Keratinocyte (primary cell): ENCODE results near the gene TRIM65. TPM values are rescaled to one million over a fixed set of nuclear protein-coding genes. Genes with fewer than 3 reads are reported as not detected.

ENCODE experiments used
- DNase-seq: peaks from one replicate; pipeline ENCODE4 v3.0.0-alpha.2; 2011; ENCODE audit warnings: low read depth, missing footprints, low spot score
- FAIRE-seq: peaks from 2 replicates; lab custom pipeline; 2011; peaks lifted over from hg19 to GRCh38; lab: Jason Lieb, UNC
- H2AFZ ChIP-seq: 2 replicates; pipeline ENCODE4 v1.6.0; 2012; ENCODE audit warnings: low read length, control low read depth, inconsistent platforms; ENCODE audit not compliant: control insufficient read depth
- H3K27ac ChIP-seq: 2 replicates; pipeline ENCODE4 v1.5.1; 2011; ENCODE audit warnings: low read length; ENCODE audit not compliant: control insufficient read depth, insufficient read depth
- H3K27me3 ChIP-seq: 3 replicates; pipeline ENCODE4 v1.6.0; 2011; ENCODE audit warnings: low read length; ENCODE audit not compliant: control insufficient read depth, insufficient read depth; ENCODE audit errors: extremely low read depth
- H3K36me3 ChIP-seq, 2 experiments: 2 replicates in 1 of 2; 3 replicates in 1 of 2; pipeline ENCODE4 v1.5.1; 2011; ENCODE audit warnings: low read length in 2 of 2, mild to moderate bottlenecking in 1 of 2; ENCODE audit not compliant: control insufficient read depth in 2 of 2, insufficient read depth in 2 of 2; ENCODE audit errors: extremely low read depth in 1 of 2
- H3K4me1 ChIP-seq: 3 replicates; pipeline ENCODE4 v1.5.1; 2011; ENCODE audit warnings: low read length; ENCODE audit not compliant: control insufficient read depth, insufficient read depth; ENCODE audit errors: extremely low read depth
- H3K4me2 ChIP-seq: 3 replicates; pipeline ENCODE4 v1.6.0; 2011; ENCODE audit warnings: low read depth, low read length; ENCODE audit not compliant: control insufficient read depth, insufficient read depth; ENCODE audit errors: extremely low read depth
- H3K4me3 ChIP-seq, 3 experiments: fragments of 200-600 bp in 1 of 3; sonication (generic) in 1 of 3; 2 replicates in 2 of 3; 3 replicates in 1 of 3; pipeline ENCODE4 v1.5.1; 2011 to 2016; ENCODE audit warnings: low read length in 3 of 3, mild to moderate bottlenecking in 3 of 3, control low read depth in 2 of 3, inconsistent platforms in 1 of 3, low read depth in 1 of 3, mixed read lengths in 1 of 3, mixed run types in 1 of 3, moderate library complexity in 1 of 3; ENCODE audit not compliant: control insufficient read depth in 2 of 3, insufficient read depth in 2 of 3; ENCODE audit errors: extremely low read depth in 1 of 3
- H3K79me2 ChIP-seq: 2 replicates; pipeline ENCODE4 v1.6.0; 2012; ENCODE audit warnings: low read length; ENCODE audit not compliant: control insufficient read depth, insufficient read depth
- H3K9ac ChIP-seq: 3 replicates; pipeline ENCODE4 v1.6.0; 2011; ENCODE audit warnings: low read length; ENCODE audit not compliant: control insufficient read depth, insufficient read depth; ENCODE audit errors: extremely low read depth
- H3K9me1 ChIP-seq: 3 replicates; pipeline ENCODE4 v1.6.0; 2011; ENCODE audit warnings: low read length; ENCODE audit not compliant: control insufficient read depth, insufficient read depth; ENCODE audit errors: extremely low read depth
- H3K9me3 ChIP-seq: 2 replicates; pipeline ENCODE4 v1.5.1; 2012; ENCODE audit warnings: low read depth, low read length; ENCODE audit not compliant: control insufficient read depth
- H4K20me1 ChIP-seq: 3 replicates; pipeline ENCODE4 v1.6.0; 2011; ENCODE audit warnings: low read length; ENCODE audit not compliant: control insufficient read depth, insufficient read depth; ENCODE audit errors: extremely low read depth
- EZH2 ChIP-seq: IDR thresholded peaks from one replicate; pipeline ENCODE4 v1.6.1; 2012; ENCODE audit warnings: inconsistent platforms, mild to moderate bottlenecking, low read length, moderate library complexity
- dilution Hi-C: fragments of 300-500 bp; cut with MboI; formaldehyde crosslinking; loops from one replicate; pipeline ENCODE4 v1.7.0; 2020; ENCODE audit warnings: low sequenced_read_pairs; ENCODE audit not compliant: extremely low pct_ligation_motif_present
- polyA plus RNA-seq, 5 experiments: library from polyadenylated mRNA; depleted of rRNA in 3 of 5; stranded (reverse) in 3 of 5; stranded (forward) in 1 of 5; unstranded in 1 of 5; fragments of >200 nt; gene quantifications; 1 replicate in 1 of 5; 2 replicates in 3 of 5; 3 replicates in 1 of 5; pipeline versions ENCODE4 v1.2.1 to v1.2.3, GENCODE V29; 2011 to 2012; ENCODE audit warnings: missing spikeins in 2 of 5, low read depth in 1 of 5, low replicate concordance in 1 of 5
- TF ChIP-seq, protein P1 (sequence below), 3 experiments: IDR thresholded peaks in 1 of 3; conservative IDR thresholded peaks in 1 of 3; optimal IDR thresholded peaks in 1 of 3; 2 replicates in 2 of 3; 3 replicates in 1 of 3; pipeline versions ENCODE3 to v1.5.1; 2011; ENCODE audit warnings: low read length in 3 of 3, mild to moderate bottlenecking in 3 of 3, moderate library complexity in 2 of 3, control low read depth in 1 of 3, inconsistent platforms in 1 of 3; ENCODE audit not compliant: insufficient read depth in 2 of 3; ENCODE audit errors: extremely low read depth in 1 of 3

The TRIM65 gene
- polyA plus RNA-seq, 1 donor (not counting 4 experiments of a cell fraction or from before 2014, with no cell fraction given), result 7.8 TPM

GRCh38 chr17:75917141-75917916 lies 20.6 kb upstream of the TRIM65 start:
- Histone ChIP-seq H3K4me2 (no peak overlapping the region), H3K36me3 (peaks cover 0 to 6% of the 10 kb centered on the region in 2 experiments), H3K9me3 (no peaks in the 10 kb centered on the region), H3K4me1 (no peaks in the 10 kb centered on the region), H4K20me1 (no peaks in the 10 kb centered on the region), H2AFZ (no peak overlapping the region), H3K9ac (no peak overlapping the region), H3K4me3 (no peak overlapping the region), H3K9me1 (no peaks in the 10 kb centered on the region), H3K79me2 (no peaks in the 10 kb centered on the region), H3K27ac (no peak overlapping the region), H3K27me3 (no peaks in the 10 kb centered on the region)
- dilution Hi-C loops, result no loop called here
- DNase-seq (no peak), FAIRE-seq (no peak)
- TF ChIP-seq, protein P1, sequence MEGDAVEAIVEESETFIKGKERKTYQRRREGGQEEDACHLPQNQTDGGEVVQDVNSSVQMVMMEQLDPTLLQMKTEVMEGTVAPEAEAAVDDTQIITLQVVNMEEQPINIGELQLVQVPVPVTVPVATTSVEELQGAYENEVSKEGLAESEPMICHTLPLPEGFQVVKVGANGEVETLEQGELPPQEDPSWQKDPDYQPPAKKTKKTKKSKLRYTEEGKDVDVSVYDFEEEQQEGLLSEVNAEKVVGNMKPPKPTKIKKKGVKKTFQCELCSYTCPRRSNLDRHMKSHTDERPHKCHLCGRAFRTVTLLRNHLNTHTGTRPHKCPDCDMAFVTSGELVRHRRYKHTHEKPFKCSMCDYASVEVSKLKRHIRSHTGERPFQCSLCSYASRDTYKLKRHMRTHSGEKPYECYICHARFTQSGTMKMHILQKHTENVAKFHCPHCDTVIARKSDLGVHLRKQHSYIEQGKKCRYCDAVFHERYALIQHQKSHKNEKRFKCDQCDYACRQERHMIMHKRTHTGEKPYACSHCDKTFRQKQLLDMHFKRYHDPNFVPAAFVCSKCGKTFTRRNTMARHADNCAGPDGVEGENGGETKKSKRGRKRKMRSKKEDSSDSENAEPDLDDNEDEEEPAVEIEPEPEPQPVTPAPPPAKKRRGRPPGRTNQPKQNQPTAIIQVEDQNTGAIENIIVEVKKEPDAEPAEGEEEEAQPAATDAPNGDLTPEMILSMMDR (optimal IDR thresholded peaks at IDR 0.05 in 1 of 3, IDR thresholded peaks at IDR 0.05 in 1 of 3, conservative IDR thresholded peaks at IDR 0.05 in 1 of 3; ENCODE audit: extremely low read depth in 1 of 3, insufficient read depth in 2 of 3, low read length in 3 of 3), result no peak
- TF ChIP-seq EZH2, result no peak

DNA sequence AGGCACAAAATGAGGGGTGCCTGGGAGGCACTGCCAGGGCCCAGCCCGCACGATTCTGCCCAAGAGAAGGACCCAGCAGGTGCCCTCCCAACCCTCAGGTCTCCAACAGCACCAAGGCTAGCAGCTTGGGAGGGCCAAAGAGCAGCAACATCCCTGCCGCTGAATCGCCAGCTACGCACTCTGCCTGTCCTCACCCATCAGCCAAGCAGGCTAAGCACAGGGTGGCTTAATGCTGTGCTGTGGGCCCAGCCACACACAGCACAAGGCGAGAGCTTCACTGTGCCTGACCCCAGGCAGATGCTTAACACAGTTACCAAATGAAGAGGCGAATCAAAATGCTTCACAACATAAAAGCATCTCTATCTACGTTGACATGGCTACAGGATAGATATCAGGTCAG lies 18.5 kb upstream of the TRIM65 start:
- H3K79me2 ChIP-seq, result no peaks in the 10 kb centered on the region
- dilution Hi-C loops, result no loop called here
- H3K27me3 ChIP-seq, result no peaks in the 10 kb centered on the region
- no peak overlapping the region for H3K4me2 ChIP-seq
- H2AFZ ChIP-seq, result no peak overlapping the region
- H3K27ac ChIP-seq, result no peak overlapping the region
- H3K4me3 ChIP-seq, result no peak overlapping the region
- peaks cover 9% of the 10 kb centered on the region for H3K4me1 ChIP-seq
- H4K20me1 ChIP-seq, result no peaks in the 10 kb centered on the region
- TF ChIP-seq, protein P1 (optimal IDR thresholded peaks at IDR 0.05 in 1 of 3, IDR thresholded peaks at IDR 0.05 in 1 of 3, conservative IDR thresholded peaks at IDR 0.05 in 1 of 3; ENCODE audit: extremely low read depth in 1 of 3, insufficient read depth in 2 of 3, low read length in 3 of 3), result no peak
- no peak for TF ChIP-seq EZH2
- DNase-seq, result no peak
- peaks cover 2% of the 10 kb centered on the region for H3K9me1 ChIP-seq
- peaks cover 0 to 10% of the 10 kb centered on the region in 2 experiments for H3K36me3 ChIP-seq
- FAIRE-seq, result no peak
- no peak overlapping the region for H3K9ac ChIP-seq
- no peaks in the 10 kb centered on the region for H3K9me3 ChIP-seq
